ENCODE measurements around the gene NOL12. TPM values are rescaled to one million over a fixed set of nuclear protein-coding genes. Genes with fewer than 3 reads are reported as not detected.
"Not testable (repeated sequence)": the region's sequence is repeated elsewhere in the genome, so short reads cannot be mapped to it uniquely, and the experiment has no call there.

Gene NOL12
- total RNA-seq, 1 experiment from 2014 or later = 32.9 TPM

DNA sequence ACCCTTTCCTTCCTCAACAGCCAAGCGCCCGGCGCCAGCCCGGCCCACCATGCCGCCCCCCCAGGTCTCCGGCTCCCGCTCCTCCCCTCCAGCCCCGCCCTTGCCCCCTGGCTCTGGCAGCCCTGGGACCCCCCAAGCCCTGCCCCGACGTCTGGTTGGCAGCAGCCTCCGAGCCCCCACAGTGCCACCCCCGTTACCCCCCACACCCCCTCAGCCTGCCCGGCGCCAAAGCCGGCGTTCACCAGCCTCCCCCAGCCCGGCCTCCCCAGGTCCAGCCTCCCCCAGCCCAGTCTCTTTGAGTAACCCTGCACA, 30.9 kb upstream of the NOL12 start:
- no peak overlapping the region for H3K4me2 ChIP-seq (ENCODE audit: low read length)
- no peaks in the 10 kb centered on the region for H3K9me2 ChIP-seq (replicated peaks; ENCODE audit: low read length)
- no peak for DNase-seq
- no peak overlapping the region for H2AFZ ChIP-seq (ENCODE audit: low read length)
- ChIA-PET CTCF (no interaction called here), POLR2A (ENCODE audit: unreplicated experiment) (no interaction called here)
- BruUV-seq (replicated peaks) = no TSS peak
- TF ChIP-seq, protein P1, sequence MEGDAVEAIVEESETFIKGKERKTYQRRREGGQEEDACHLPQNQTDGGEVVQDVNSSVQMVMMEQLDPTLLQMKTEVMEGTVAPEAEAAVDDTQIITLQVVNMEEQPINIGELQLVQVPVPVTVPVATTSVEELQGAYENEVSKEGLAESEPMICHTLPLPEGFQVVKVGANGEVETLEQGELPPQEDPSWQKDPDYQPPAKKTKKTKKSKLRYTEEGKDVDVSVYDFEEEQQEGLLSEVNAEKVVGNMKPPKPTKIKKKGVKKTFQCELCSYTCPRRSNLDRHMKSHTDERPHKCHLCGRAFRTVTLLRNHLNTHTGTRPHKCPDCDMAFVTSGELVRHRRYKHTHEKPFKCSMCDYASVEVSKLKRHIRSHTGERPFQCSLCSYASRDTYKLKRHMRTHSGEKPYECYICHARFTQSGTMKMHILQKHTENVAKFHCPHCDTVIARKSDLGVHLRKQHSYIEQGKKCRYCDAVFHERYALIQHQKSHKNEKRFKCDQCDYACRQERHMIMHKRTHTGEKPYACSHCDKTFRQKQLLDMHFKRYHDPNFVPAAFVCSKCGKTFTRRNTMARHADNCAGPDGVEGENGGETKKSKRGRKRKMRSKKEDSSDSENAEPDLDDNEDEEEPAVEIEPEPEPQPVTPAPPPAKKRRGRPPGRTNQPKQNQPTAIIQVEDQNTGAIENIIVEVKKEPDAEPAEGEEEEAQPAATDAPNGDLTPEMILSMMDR (conservative IDR thresholded peaks at IDR 0.05; ENCODE audit: low read depth, low read length) = no peak
- no peak for TF ChIP-seq EZH2phosphoT487 (IDR thresholded peaks at IDR 0.05; ENCODE audit: borderline replicate concordance, low read length)
- no peak for TF ChIP-seq EZH2 (IDR thresholded peaks at IDR 0.05; ENCODE audit: low read length, unreplicated experiment)
- peaks cover 3% of the 10 kb centered on the region; the same call in 1 of the 2 replicates for H3K36me3 ChIP-seq (ENCODE audit: low read depth, low read length)
- no peak overlapping the region for H3K9ac ChIP-seq (ENCODE audit: low read length)
- no peaks in the 10 kb centered on the region for H3K9me3 ChIP-seq (ENCODE audit: low read length)
- intact Hi-C loops (cut with micrococcal nuclease) = no loop called here
- H3F3A ChIP-seq (ENCODE audit: low read length, unreplicated experiment) = no peaks in the 10 kb centered on the region
- peaks cover 9% of the 10 kb centered on the region; the same call in 1 of the 2 replicates for H4K20me1 ChIP-seq (ENCODE audit: low read length)
- H3K79me2 ChIP-seq (ENCODE audit: low read length) = peaks cover 12% of the 10 kb centered on the region
- H3K27me3 ChIP-seq (ENCODE audit: low read length) = no peaks in the 10 kb centered on the region
- no peak for ATAC-seq
- no peak overlapping the region for H3K4me3 ChIP-seq (ENCODE audit: low read length)
- peaks cover 12% of the 10 kb centered on the region for H3K4me1 ChIP-seq (ENCODE audit: insufficient read depth, low read length)
- H3K27ac ChIP-seq (ENCODE audit: low read length) = no peak overlapping the region

DNA sequence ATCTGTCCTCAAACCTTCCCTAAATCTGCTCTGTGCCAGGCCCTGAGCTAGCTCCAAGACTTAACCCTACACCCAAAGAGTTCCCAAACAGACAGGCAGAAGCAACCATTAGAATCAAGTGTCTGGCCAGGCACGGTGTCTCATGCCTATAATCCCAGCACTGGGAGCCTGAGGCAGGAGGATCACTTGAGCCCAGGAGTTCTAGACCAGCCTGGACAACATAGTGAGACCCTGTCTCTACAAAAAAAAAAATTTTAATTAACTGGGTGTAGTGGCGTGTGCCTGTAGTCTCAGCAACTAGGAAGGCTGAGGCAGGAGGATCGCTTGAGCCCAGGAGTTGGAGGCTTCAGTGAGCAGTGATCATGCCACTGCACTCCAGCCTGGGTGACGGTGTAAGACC, 29.6 kb upstream of the NOL12 start:
- DNase-seq; intact Hi-C loops (cut with micrococcal nuclease); H3K27ac ChIP-seq (ENCODE audit: low read length); BruUV-seq (replicated peaks); H3K36me3 ChIP-seq (ENCODE audit: low read depth, low read length); H3K4me2 ChIP-seq (ENCODE audit: low read length); H3K27me3 ChIP-seq (ENCODE audit: low read length); H3K4me3 ChIP-seq (ENCODE audit: low read length); H3K9me3 ChIP-seq (ENCODE audit: low read length); ATAC-seq; H3K9ac ChIP-seq (ENCODE audit: low read length); H3F3A ChIP-seq (ENCODE audit: low read length, unreplicated experiment); H3K9me2 ChIP-seq (replicated peaks; ENCODE audit: low read length); H2AFZ ChIP-seq (ENCODE audit: low read length); CTCF ChIA-PET: not testable (repeated sequence)
- Histone ChIP-seq H3K4me1 (ENCODE audit: insufficient read depth, low read length) (peaks cover 26% of the 10 kb centered on the region), H3K79me2 (ENCODE audit: low read length) (peaks cover 26% of the 10 kb centered on the region), H4K20me1 (ENCODE audit: low read length) (peaks cover 19% of the 10 kb centered on the region)
- POLR2A ChIA-PET (ENCODE audit: unreplicated experiment) = interaction anchor here (0.6 kb wide), 1 partner anchor 28 kb away, joined by 5 read pairs; no protein-coding TSS in a partner anchor

DNA sequence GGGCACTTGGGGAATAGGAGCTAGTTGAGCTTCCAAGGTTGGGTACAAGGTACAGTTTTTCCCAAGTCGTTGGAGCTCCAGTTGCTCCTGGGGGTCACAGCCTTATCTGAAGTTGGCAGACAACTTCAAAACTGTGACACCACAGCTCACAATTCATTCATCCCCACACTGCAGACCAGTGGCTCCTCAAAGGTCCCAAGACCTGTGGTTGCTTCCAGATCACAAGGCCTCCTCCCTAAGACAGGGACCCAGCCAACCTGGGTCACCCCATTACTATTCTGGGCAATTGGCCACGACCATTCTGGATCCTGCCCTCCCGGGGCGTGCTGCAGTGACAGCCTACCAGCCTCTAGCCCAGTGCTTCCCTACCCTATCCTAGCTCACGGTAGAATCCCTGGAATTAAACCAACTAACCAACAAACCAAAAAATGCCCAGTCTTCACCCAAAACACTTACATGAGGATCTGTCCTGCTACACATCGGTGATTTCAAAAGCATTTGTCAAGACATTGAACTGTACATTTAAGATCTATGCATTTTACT, 28.5 kb upstream of the NOL12 start:
- H3F3A ChIP-seq (ENCODE audit: low read length, unreplicated experiment) = no peaks in the 10 kb centered on the region
- H3K27me3 ChIP-seq (ENCODE audit: low read length) = no peaks in the 10 kb centered on the region
- TF ChIP-seq, protein P1 (conservative IDR thresholded peaks at IDR 0.05; ENCODE audit: low read depth, low read length) = no peak
- TF ChIP-seq EZH2 (IDR thresholded peaks at IDR 0.05; ENCODE audit: low read length, unreplicated experiment) = no peak
- no peak for TF ChIP-seq EZH2phosphoT487 (IDR thresholded peaks at IDR 0.05; ENCODE audit: borderline replicate concordance, low read length)
- peak overlapping the region; percentile 69 for H3K4me3 ChIP-seq (ENCODE audit: low read length)
- no peaks in the 10 kb centered on the region for H3K9me3 ChIP-seq (ENCODE audit: low read length)
- peak overlapping the region; percentile 91 for H3K4me2 ChIP-seq (ENCODE audit: low read length)
- DNase-seq = peak; percentile 11
- intact Hi-C loops (cut with micrococcal nuclease) = no loop called here
- H4K20me1 ChIP-seq (ENCODE audit: low read length) = peaks cover 19% of the 10 kb centered on the region
- H3K27ac ChIP-seq (ENCODE audit: low read length) = 0 out of 2 replicates have a peak overlapping the region, but pooled peaks have one; percentile 6
- H3K4me1 ChIP-seq (ENCODE audit: insufficient read depth, low read length) = peaks cover 26% of the 10 kb centered on the region
- H3K36me3 ChIP-seq (ENCODE audit: low read depth, low read length) = no peaks in the 10 kb centered on the region
- ChIA-PET CTCF (interaction anchor here (0.9 to 1.6 kb wide), 2 partner anchors 14 to 24 kb away, joined by 3 to 8 read pairs; no protein-coding TSS in a partner anchor), POLR2A (ENCODE audit: unreplicated experiment) (interaction anchor here (0.5 to 1.3 kb wide), 6 partner anchors 18 to 162 kb away, joined by 3 to 14 read pairs (median 7); partner anchors contain the start of genes LGALS1 and NOL12)
- peak overlapping the region; percentile 46; the same call in 1 of the 2 replicates for H3K9ac ChIP-seq (ENCODE audit: low read length)
- ATAC-seq = peak; percentile 12; the same call in 1 of the 2 replicates
- TSS peak; percentile 98 for BruUV-seq (replicated peaks)
- no peaks in the 10 kb centered on the region for H3K9me2 ChIP-seq (replicated peaks; ENCODE audit: low read length)
- H3K79me2 ChIP-seq (ENCODE audit: low read length) = peaks cover 36% of the 10 kb centered on the region
- H2AFZ ChIP-seq (ENCODE audit: low read length) = peak overlapping the region; percentile 94

Data from PC-3 (cell line).